HG03575 (cell line): Measurements from ENCODE around the gene CLPSL2.

Experiments used
- ATAC-seq: cut with Tn5 transposase; IDR thresholded peaks from one replicate; pipeline ENCODE4 v1.9.1; 2021; ENCODE audit not compliant: unreplicated experiment, insufficient number of reproducible peaks, low FRiP score; ENCODE audit errors: extremely low read depth

CLPSL2 gene

GRCh38 chr6:35742842-35743241 lies 33.6 kb upstream of the CLPSL2 start:
- ATAC-seq: no peak

GRCh38 chr6:35745509-35745908 lies 30.9 kb upstream of the CLPSL2 start:
- no peak for ATAC-seq

GRCh38 chr6:35746516-35746915 lies 29.9 kb upstream of the CLPSL2 start:
- no peak for ATAC-seq

- ATAC-seq: no peak
These were observed 28.5 kb upstream of the CLPSL2 start for GRCh38 chr6:35747877-35748276.

- no peak for ATAC-seq
These were observed 25.8 kb upstream of the CLPSL2 start for GRCh38 chr6:35750557-35750956.

- no peak for ATAC-seq
These were observed 24.8 kb upstream of the CLPSL2 start for GRCh38 chr6:35751594-35751993.

- no peak for ATAC-seq
These were observed 24.1 kb upstream of the CLPSL2 start for GRCh38 chr6:35752330-35752729.

- ATAC-seq: no peak
These were observed 21.7 kb upstream of the CLPSL2 start for GRCh38 chr6:35754452-35755277.

GRCh38 chr6:35755278-35755924 lies 21.0 kb upstream of the CLPSL2 start:
- ATAC-seq: no peak

GRCh38 chr6:35757456-35758123 lies 18.8 kb upstream of the CLPSL2 start:
- ATAC-seq: no peak

GRCh38 chr6:35759426-35759825 lies 17.0 kb upstream of the CLPSL2 start:
- no peak for ATAC-seq

GRCh38 chr6:35765739-35766138 lies 10.7 kb upstream of the CLPSL2 start:
- ATAC-seq: no peak

GRCh38 chr6:35769211-35769610 lies 7.2 kb upstream of the CLPSL2 start:
- ATAC-seq: no peak

- ATAC-seq: no peak
These were observed 5.1 kb upstream of the CLPSL2 start for GRCh38 chr6:35771343-35771627.

- ATAC-seq: no peak
These were observed 2.1 kb upstream of the CLPSL2 start for GRCh38 chr6:35774116-35774794.

- no peak for ATAC-seq
These were observed 1.4 kb upstream of the CLPSL2 start for GRCh38 chr6:35775031-35775430.

- ATAC-seq: no peak
These were observed 1.1 kb downstream of the CLPSL2 start for GRCh38 chr6:35777356-35778102.

GRCh38 chr6:35778437-35778836 lies 2.0 kb downstream of the CLPSL2 start:
- no peak for ATAC-seq

GRCh38 chr6:35780719-35781118 lies 4.3 kb downstream of the CLPSL2 start, which contains the start of gene CLPSL1:
Gene CLPSL1, plus strand, starts transcription at chr6:35781019. Its CDS starts 92 bp downstream, at chr6:35781111.
- no peak for ATAC-seq
